CD4-positive, alpha-beta T cell treated with Interferon gamma for 1 hour (primary cell): ENCODE data around the gene ASCC3.

Experiments used
- DNase-seq: peaks from one replicate; pipeline ENCODE4 v3.0.0-alpha.2; 2020

ASCC3 gene

DNA sequence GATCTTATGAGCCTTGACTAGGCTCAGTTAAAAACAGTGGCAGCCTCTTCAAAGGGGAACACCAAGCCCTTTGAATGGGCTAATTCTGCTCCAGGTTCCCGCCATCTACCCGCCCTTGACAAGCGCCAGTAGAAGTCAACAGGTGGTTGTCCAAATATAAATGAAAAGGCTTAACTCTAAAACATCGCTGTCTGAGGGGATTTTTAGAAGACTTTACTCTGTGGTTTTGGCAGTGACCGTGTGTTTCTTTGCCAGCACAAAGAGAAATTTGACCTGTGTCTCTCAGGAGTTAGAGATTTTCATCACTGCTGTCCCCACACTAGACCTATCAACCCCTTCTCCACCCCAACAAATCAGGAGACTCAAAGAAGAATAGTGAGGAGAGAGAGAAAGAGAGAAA, 396.7 kb downstream of the ASCC3 start:
- no peak for DNase-seq

DNA sequence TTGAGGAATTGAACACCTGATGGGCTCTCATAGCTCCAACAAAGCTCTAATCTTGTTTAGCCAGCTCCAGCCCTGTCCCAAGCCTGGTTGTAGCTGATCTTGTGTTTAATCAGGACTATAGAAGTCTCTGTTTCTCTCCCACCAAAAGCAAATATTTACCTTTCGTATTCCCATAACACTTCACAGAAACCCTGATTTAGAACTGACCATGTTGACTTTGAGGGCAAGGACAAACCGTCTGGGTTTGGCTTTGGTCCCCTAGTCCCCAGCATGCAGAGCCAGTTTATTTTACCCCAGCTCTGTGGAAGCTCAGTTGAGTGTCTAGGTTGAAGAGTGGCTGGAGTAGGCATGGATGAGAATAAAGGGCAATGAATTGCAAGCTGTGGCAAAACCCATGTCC, 398.4 kb downstream of the ASCC3 start:
- DNase-seq: no peak

DNA sequence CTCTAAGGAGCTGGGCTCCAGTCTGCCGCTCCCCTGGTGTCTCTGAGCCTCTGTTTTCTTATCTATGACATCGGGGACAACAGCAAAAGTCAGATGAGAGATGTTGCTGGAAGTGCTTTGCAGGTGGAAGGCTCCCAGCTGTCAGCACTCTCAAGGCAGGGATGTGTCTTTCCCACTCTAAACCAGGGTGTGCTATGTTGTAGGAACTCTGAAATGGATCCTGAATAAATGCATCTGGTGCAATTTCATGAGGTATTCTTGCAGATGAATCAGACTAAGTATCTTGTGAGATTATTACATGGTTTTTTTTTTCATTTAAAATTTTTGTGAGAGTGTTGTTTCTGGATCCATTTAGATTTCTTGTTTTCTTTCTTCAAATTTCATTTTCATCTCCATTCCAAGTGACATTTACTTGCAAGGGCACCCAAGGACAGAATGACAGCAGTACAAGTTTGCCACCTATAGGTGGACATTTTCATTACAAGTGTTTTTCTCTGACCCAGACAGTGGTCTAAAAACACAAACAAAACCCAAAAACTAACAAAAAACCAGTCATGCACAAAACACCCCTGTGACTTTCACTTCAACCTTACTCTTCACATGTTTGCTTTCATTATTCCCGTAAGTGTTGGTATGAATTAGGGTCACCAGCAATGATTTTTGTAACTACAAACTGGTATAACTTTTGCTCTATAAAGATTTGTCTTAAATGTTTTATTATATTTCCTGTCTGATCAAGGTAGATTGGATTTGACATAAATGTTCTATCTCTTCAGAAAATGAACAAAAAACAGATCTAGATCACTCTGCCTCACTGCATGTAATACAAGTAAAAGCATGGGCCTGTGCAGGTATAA, 401.7 kb downstream of the ASCC3 start:
- DNase-seq: no peak

DNA sequence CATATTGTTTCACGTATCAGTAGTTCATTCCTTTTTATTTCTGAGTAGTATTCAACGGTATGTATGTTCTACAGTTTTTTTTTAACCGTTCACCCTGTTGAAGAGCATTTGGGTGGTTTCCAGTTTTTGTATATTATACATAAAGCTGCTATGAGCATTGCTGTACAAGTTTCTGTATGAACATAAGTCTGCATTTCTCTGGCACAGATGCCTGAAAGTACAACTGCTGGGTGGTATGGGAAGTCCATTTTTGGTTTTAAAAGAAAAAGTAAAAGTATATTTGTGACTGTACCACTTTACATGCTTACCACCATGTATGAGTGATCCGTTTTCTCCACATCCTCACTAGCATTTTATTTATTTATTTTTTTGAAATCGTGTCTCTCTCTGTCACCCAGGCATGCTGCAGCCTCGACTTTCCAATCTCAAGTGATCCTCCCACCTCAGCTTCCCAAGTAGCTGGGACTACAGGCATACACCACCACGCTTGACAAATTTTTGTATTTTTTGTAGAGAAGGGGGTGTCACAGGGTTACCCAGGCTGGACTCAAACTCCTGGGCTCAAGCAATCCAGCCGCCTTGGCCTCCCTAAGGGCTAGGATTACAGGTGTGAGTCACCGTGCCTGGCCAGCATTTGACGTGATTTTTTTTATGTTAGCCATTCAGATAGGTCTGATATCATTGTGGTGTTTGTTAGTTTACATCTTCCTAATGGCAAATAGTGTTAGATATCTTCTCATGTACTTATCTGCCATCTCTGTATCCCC, 405.4 kb downstream of the ASCC3 start:
- no peak for DNase-seq

DNA sequence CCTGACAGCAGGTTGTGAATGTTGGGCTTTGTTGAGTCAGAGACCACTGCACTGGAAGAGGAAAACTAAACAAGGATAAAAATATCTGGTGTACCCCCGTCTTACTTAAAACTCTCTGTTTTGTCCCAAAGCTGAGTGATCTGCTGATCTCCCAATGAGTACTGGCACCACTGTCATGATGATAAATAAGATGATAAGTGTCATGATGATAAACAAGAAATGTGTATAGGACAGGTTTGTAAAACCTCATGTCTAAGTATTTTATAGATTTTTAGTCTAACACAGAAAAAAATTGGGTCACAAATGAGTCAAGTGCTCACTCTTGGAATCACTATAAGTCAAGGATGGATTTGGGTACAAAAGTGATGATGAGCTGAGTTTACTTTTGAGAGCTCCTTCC, 407.9 kb downstream of the ASCC3 start:
- DNase-seq: no peak

DNA sequence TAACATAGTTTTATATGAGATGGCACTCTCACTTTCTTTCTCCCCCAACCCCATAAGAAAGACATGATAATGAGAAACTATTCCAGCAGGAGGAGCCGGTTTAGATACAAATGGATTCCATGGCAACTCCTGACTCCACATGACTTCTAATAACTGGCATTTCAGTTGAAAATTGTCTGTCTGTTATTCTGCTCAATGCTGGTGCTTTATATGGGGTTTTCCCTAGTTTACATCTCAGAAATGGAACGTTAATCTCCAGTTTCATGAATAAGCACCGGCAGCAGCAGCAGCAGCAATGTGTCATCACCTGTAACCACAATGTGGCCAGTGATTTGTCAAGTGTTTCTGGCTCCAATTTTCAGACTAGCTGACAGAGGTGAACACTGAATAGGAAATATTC, 408.5 kb downstream of the ASCC3 start:
- DNase-seq: no peak

DNA sequence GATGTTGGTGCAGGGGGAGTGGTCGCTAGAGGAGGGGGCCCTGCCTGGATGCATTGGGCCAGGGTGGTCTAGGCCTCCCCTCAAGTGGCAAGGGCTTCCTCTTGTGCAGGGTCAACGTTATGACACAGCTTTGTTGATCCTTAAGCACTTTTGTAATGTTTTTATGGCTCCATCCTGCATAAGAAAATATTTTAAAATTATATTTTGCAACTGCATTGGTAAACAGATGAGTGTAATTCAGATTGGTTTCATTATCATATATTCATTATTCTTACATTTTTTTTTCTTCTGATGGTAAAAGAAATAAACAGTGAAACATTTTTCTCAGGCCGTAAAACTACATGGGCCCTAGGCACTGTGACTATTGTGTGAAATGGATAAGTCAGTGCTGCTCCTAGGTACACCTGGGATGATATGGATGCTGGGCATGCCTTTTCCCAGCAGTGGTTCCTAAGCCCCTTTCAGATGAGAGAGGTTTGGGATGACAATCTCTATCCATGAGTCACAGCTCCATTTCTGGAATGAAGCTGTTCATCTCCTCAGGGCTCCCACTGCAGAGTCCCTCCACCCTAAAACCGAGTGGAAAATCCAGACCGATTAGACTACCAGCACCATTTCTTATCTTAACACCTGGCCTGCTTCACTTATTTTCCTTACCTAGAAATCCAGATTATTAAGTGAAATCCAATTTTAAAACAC, 410.6 kb downstream of the ASCC3 start:
- no peak for DNase-seq

DNA sequence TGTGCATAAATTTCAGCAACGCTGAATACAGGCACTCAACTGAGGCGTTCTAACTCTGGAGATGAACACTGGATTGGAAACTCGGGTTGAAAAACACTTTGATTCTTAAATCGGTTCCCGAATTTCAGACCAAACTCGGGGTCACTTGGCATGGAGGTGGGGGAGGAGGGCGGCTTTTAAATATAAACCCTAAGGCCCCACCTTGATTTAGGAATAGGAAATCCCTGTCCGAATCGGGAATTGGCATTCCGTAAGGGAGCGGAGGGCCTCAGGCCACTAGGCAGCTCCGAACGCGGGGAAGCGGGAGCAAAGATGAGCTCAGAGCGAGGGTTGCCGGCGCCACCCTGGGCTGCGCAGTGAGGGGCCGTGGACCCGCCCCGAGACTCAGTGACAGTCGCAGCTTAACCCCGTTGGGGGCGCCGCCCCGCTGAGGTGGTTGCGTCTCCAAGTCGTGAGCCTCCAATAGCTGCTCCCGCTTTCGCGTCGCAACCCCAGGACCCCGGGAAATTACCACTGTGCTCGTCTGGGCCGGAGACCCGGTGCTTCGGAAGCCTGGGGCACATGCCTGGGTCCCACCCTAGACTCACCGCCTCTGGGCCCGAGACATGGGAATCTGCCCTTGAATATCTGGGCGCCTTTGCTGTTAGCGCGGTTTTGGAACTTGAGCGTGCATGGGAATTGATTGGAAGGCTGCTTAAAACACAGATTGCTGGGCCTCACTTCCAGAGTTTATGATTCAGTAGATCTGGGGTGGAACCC, 411.8 kb downstream of the ASCC3 start:
- DNase-seq: no peak

DNA sequence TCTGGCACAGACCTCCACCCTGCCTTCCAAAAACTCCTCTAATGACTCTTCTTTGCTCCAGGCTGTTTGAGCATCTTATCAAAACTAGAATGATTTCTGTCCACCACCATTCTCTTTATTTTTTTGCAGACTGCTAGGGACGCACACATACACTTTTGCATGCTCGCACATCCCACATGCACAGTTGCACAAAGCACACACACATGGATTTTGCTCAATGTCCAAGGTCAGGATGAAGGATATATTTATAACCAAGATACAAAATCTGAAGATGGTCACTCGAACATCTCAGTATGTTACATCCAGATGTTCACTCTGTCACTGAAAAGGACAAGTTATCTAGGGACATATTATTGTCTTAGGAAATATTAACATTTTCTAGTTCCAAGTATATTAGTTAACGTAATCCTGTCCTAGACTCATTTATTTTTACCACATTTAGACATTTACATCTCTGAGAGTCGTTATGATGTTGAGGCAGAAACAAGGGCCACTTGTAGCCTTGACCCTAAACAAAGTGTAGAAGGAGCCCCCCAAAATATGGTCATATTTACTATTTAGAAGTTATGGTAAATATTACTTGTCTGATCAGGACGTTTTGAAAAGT, 413.0 kb downstream of the ASCC3 start:
- no peak for DNase-seq

DNA sequence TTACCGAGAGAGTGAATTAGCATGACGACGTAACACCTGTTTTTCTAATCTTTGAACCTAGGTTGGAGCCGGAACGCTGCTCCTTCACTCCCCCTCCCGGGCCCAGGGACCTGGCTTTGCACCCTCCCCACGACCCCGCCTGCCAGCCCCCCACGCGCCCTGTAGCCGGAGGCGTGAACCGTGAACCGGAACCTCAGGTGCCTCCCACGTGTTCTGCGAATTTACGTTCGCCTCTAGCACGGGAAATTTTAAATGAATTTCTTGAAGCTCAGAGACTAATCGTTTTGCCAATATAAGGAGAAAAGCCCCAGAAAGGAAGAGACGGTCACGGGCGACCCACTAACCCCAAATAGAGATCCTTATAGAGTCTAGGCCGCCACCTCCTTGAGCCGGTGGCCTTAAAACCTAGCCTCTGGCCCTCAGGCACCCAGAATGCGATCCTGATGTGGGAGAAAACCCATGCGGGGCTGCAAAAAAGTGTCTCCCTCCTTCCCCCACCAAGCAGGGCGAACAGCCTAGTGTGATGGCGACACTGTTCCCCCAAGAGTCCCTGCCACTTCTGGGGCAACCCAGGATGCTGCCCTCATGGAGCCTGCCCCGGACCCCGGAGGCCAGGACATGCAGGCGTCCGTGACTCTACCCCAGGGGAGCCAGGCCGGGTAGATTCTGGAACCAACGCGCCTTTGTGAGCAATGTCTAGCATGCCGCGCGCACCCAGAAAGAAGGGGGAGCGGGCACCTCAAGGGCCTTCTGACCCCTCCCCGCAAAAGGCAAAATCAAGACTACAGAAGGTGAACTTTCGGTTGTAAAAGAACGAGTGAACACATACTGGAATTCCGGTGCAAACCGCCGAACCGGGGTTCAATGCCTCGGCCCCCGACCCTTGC, 413.8 kb downstream of the ASCC3 start:
- DNase-seq: no peak

DNA sequence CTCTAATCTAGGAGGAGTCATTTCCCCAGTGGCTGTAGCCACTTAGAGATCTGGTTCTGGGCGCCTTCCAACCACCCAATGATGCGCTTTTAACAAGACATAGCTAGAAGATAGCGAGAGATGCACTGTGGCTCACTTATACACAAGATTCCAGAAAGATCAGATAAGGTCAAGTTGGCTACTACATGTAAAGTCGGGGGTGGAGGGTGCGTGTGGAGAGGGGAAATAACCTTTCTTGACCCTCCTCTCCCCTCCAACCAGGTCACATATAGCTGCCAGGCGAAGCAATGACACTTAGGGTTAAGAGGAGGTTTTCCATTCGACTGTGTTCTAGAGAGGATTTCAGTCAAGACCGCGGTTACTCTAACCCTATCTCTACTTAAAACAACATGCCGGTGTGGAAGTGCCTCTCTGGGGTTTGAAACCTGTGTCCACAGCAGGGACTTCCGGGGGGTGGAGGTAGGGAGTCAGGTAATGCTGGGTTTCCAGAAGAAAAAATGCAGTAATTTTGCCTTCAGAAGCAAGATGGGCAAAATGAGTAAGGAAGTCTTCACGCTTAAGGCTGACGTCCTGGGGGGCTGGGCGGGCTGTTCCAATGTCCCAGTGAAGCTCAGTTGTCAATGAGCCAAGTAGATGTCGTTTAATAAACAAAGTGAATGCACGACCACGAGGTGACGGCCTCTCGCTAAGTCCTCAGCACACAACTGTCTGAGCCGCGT, 414.6 kb downstream of the ASCC3 start:
- no peak for DNase-seq

DNA sequence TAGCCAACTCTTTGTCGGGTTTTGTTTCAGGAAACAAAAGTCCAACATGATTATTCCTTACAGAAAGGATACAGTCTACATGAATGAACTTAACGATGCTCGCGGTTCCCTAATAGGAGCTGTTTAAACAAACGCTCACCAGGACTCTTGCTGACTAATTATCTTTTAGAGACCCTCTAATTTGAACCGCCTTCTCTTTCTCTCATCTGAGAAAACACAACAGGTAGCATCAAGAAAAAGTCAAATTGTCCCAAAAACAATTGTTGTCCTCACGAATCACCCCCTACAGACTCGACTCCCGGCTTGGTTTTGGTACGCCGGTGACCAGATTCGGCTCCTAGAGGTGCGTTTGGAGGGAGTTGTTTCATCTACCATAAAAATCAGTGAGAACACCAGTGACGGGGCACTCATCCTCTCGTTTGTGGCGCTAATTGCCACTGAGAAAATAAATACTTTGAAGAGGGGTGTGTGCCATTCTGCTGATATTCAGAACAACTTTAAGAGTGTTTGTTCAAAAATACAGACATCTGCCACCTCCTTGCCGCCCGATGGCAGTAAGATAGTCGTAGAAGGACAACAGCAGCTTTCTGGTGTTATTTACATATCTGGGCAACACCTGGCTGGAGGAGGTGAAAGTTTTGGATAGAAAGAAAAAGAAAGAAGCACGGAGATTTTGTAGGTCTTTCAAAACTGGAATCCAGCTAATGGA, 415.3 kb downstream of the ASCC3 start:
- no peak for DNase-seq

DNA sequence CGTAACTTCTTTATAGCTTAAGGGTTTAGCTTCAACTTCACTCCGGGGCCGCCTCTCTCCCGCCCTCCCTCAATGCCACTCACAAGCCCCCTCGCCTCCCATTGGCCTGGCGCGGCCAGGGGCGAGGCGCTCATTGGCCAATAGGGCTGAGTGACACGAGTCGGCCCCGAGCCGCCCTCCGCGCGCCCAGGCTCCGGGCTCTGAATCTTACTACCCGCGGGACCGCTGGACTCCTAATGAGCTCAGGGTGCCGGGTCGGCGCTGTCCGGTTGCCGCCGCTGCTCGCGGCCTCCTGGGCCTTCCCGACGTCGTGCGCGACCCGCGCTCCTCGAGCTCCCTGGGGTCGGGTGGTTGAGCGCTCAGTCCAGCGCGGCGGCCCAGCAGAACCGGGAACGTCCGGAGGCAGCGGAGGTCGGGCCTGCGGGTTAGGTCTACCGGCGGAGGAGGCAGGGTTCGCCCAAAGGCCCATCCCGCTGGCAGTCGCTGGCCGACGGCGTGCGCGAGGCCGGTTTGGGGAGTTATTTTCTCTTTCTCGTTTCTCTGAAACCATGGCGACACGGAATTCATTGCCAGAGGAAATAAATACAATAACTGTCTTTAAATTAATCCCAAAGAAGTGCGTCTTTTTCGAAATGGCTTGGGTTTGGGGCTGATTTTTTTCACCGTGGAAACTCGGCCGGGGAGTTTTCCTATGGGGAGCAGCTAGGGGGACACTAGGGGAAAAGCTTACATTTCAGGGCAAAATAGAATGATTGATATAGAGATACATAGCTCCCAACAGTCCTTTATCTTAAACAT, 416.0 kb downstream of the ASCC3 start, which contains the start of gene SIM1:
Gene SIM1 (minus strand): TSS at position 19 of the 798 bp plus-strand sequence. CDS start 1,453 bp downstream, outside the sequence.
- no peak for DNase-seq

DNA sequence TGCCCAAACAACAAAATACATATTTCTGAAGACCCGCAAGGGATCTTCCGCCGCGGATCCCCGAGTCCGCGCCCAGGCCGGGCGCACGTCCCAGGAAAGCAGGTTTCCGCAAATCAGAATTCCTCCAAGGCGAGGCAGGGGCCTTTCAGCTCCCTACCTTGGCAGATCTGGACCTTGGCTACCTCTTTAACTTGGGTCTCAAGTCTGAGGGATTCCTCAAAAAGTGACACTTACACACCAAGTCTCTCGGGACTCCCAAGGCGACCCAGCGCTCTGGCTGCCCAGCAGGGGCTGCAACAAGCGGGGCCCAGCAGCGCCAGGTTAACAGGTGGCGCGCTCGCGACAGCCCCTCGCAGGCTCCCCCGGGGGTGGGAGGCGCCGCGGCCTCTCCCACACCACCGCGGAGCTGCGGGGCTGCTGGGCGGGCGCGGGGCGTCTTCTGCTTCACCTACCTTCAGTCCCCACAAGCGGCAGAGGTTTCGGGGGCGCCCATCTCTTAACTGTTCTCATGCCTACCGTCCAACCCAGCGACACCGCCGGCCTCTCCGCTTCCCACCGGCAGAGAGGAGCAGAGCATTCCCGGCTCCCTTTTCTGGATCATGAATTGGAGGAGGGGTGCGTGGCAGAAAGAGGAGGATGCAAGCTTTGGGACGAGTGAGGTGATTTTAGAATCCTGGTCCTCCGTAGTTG, 416.8 kb downstream of the ASCC3 start:
- DNase-seq: no peak

DNA sequence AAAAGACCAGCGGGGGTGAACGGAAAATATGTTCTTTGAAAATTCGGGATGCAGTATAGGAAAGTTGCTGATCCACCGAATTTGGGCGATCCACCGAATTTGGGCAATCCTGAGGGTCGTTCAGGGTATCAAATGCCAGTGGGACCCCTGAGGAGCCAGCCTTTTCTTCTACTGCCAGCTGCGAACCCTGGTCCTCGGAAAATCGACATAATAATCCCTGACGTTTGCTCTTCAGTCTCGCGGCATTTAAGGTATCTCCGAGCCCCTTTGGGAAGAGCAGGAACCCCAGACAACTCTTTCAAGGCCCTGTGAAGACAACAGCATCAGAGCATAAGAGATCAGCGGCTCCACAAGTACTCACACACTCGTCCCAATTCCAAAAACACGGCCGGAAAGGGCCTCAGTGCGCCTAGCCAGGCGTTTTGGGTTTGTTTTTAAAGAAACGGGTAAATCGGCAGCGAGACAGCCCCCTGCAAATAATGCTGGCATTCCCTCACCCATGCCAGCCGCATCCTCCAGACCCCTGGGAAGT, 417.4 kb downstream of the ASCC3 start:
- DNase-seq: no peak

DNA sequence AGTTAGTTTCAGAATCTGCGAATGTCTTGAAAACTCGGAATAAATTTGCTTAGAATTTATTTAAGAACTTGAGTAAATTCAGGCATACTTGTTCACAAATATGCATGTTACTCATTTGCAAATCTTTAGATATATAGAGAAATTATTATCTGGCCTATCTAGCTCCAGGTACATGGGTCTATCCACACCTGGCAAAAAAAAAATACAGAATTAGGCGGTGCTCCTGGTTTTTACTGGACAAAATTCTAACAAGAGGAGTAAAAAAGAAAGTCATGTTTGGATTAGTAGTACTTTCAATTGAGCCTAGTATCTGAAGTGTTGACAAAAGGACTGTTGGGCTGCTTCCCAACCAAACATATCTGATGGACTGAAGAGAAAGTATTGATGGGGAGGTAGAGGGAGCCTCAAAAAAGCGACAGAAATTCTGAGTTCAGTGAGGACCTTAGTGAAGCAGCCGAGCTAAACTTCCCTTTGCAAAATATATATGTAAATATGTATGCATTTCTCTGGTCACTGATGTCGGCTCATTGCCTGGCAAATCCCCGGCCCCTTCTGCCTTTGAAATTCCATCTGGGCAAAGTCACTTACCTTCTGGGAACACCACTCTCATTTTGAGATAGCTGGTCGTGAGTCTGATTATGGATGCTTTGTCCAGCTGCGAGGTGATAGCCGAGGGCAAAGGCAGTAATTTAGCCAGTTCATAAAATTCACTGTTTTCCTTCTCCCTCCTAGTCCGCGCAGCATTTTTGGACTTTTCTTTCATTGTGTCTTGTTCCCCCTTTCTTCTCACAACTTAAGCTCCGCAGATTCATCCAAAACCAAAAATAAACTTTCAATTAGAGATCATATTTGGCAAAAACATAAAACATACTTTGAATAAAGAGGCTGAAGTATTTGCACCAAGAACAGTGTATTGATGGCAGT, 418.2 kb downstream of the ASCC3 start:
- DNase-seq: no peak
